SU-DHL-6 (cell line): ENCODE data around the gene ETV6.

Source experiments
- EZH2phosphoT487 ChIP-seq: fragments of 200-600 bp; sonication (generic), shearing (Covaris generic); conservative IDR thresholded peaks from 2 replicates; pipeline ENCODE4 v1.6.1; 2018; ENCODE audit warnings: mild to moderate bottlenecking, antibody characterized with exemption, low read length, moderate library complexity, mixed read lengths
- TF ChIP-seq, protein P1 (sequence below): fragments of 200-600 bp; sonication (generic); IDR thresholded peaks from one replicate; pipeline ENCODE4 v1.5.1; 2017; ENCODE audit warnings: antibody characterized with exemption, mild to moderate bottlenecking, low read length, moderate library complexity; ENCODE audit not compliant: insufficient read depth, poor library complexity, severe bottlenecking

DNA sequence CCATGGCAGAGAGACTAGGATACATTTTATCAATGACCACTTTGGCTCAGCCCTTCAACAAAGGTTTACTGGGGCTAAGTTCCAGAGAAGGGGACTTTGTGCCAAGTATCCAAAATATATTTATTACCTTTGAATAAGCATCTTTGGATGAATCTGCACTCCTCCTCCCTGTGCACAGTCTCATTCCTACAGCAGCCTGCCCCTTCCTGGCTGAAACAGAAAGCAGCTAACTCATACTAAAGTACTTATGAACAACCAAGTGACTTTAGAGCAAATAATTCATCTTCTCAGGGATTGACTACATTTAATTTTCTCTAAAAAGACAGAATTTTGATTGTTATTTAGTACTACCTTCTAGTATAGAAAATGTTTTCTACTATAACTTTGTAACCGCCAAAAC, 47.8 kb upstream of the ETV6 start:
- TF ChIP-seq, protein P1, sequence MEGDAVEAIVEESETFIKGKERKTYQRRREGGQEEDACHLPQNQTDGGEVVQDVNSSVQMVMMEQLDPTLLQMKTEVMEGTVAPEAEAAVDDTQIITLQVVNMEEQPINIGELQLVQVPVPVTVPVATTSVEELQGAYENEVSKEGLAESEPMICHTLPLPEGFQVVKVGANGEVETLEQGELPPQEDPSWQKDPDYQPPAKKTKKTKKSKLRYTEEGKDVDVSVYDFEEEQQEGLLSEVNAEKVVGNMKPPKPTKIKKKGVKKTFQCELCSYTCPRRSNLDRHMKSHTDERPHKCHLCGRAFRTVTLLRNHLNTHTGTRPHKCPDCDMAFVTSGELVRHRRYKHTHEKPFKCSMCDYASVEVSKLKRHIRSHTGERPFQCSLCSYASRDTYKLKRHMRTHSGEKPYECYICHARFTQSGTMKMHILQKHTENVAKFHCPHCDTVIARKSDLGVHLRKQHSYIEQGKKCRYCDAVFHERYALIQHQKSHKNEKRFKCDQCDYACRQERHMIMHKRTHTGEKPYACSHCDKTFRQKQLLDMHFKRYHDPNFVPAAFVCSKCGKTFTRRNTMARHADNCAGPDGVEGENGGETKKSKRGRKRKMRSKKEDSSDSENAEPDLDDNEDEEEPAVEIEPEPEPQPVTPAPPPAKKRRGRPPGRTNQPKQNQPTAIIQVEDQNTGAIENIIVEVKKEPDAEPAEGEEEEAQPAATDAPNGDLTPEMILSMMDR: no peak
- no peak for TF ChIP-seq EZH2phosphoT487
